HG02870 (cell line): ENCODE data around the gene SIT1.

ENCODE experiments used
- ATAC-seq: cut with Tn5 transposase; IDR thresholded peaks from one replicate; pipeline ENCODE4 v1.9.1; 2021; ENCODE audit warnings: mild to moderate bottlenecking, moderate library complexity; ENCODE audit not compliant: unreplicated experiment

SIT1 gene

GRCh38 chr9:35608221-35608620 lies 42.5 kb downstream of the SIT1 start:
- ATAC-seq = no peak

GRCh38 chr9:35606726-35607125 lies 44.0 kb downstream of the SIT1 start:
- ATAC-seq = no peak

DNA sequence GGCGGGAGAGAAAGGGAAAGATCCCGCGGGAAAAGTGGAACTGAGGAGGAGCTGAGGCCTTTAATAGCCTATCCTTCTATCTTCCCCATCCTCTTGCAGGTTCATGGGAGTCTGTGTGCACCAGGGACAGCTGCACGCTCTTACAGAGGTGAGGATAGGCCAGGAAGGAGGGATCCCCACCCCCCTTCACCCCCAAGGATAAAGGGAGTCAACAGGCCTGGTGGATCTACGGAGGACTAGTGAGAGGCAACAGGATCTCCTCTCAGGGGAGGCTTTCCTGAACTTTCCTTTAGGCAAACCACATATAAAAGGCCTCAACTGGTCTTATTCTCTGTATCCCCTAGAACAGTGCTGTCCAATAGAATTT lies 44.6 kb downstream of the SIT1 start:
- ATAC-seq = no peak

DNA sequence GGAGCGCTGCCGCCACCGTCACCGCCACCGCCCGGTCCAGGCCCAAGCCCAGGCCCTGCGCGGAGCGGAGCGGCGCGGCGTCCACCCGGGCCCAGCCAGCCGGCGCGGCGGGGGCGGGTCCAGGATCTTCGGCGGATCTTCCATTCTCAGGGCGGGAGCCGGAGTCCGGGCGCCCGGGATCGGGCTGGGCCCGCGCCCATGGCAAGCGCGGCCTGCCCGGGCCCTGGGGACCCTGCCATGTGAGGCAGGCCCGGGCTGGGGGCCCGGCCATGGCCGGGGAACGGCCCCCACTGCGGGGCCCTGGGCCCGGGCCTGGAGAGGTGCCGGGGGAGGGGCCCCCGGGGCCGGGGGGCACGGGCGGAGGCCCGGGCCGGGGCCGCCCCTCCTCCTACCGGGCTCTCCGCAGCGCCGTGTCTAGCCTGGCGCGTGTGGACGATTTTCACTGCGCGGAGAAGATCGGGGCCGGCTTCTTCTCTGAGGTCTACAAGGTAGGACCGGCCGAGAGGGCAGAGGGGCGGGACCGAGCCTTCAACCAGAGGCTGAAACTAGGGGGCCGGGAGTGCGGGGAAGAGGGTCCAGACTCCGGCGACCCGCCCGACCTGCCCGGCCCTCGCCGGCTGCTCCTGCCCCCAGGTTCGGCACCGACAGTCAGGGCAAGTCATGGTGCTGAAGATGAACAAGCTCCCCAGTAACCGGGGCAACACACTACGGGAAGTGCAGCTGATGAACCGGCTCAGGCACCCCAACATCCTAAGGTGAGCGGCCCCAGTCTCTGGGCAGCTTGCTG lies 45.2 kb downstream of the SIT1 start:
- ATAC-seq = peak; percentile 4

- ATAC-seq = peak; percentile 38
Observed at GRCh38 chr9:35604578-35605350, 46.0 kb downstream of the SIT1 start, which contains the start of gene TESK1. Gene TESK1 (plus strand): TSS chr9:35605262. CDS start chr9:35605620, 358 bp downstream.

- ATAC-seq = peak; percentile 83
Observed at GRCh38 chr9:35603986-35604577, 46.6 kb downstream of the SIT1 start.

- ATAC-seq = no peak
Observed at GRCh38 chr9:35603506-35603985, 47.2 kb downstream of the SIT1 start.

DNA sequence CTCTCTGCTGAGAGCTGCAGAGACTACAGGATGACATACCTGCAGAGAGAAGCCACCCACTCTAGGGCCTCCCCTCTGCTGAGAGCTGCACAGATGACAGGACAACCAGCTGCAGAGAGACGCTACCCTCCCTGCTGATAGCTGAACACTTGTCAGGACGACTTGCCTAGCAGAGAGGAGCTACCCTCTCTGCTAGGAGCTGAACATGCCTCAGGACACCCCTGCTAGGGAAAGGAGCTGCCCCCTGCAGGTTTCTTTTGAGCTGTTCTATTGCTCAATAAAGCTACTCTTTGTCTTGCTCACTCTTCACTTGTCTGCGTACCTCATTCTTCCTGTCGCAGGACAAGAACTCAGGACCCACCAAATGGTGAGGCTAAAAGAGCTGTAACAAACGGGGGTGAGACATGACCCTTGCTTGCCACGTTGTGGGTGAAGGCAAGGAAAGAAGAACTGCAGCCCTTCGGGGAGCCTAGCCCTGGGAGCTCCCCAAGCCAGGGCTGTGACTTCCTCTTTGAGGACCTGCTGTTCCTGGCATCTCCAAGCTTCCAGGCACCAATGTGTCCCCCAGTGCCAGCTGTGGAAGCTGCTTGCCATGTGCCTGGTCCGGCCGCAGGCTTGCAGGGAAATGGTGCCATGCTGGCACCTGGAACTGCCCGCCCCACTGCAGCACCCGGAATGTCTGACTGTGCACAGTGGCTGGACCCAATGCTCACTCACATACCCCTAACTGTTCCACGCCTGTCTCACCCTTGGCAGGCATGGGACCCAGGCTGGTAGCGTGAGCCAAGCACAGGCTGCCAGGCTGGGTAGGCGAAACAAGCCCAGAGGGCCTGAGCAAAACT lies 50.7 kb downstream of the SIT1 start:
- ATAC-seq = no peak
